ENCODE measurements around the gene SEZ6L.

Gene SEZ6L

DNA sequence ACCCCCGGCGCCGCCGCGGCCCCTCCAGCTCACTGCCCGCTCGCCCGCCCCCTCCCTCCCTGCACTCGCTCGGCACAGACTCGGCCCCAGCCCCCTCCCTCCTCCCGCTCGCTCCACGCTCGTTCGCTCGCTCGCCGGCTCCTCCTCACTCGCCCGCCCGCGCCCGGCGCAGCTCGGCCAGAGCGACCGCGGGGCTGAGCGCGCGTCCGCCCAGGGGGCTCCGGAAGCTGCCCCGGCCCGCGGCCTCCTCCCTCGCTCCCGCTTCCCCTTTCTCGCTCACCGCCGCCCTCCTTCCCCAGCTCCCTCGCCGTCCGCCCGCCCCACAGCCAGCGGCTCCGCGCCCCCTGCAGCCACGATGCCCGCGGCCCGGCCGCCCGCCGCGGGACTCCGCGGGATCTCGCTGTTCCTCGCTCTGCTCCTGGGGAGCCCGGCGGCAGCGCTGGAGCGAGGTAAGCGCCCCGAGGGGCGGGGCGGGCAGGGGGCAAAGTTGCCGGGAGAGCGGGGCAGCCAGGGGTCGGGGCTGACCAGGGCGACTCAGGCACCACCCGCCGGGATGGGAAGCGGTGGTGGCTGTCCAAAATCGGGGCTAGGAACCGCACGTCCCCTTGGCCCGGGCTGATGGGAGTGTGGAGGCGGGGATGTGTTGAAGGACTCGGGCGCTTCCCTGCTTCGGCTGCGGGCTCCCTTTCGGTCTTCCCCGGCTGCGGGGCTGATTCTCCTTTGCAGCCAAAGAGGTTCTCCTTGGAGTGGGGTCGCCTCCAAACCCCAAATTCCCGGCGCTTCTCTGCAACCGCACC lies at the start of gene SEZ6L:
Gene SEZ6L, plus strand, starts transcription at position 148 of the 797 bp plus-strand sequence. Its CDS starts 208 bp downstream, at position 356.
- no peak for FAIRE-seq

DNA sequence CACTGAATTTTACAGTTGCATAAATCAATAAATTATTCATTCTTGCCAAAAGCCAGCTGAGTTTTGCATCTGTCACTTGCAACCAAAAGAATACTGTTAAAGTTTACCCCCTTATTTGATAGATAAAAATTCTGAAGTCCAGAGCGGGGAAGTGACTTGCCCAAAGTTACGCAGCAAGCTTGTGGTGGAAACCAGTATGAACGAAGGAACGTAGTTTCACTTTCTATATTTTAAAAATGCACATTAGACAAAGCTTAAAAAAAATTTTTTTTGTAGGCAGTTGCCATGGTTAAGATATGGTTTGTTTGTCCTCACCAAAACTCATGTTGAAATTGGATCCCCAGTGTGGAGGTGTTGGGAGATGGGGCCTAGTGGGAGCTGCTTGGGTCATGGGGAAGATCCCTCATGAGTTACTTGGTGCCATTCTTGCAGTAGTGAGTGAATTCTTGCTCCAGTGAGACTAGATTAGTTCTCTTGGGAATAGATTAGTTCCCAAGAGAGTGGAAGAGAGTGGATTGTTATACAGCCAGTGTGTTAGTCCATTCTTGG lies 46.3 kb upstream of the SEZ6L start:
- FAIRE-seq: no peak

DNA sequence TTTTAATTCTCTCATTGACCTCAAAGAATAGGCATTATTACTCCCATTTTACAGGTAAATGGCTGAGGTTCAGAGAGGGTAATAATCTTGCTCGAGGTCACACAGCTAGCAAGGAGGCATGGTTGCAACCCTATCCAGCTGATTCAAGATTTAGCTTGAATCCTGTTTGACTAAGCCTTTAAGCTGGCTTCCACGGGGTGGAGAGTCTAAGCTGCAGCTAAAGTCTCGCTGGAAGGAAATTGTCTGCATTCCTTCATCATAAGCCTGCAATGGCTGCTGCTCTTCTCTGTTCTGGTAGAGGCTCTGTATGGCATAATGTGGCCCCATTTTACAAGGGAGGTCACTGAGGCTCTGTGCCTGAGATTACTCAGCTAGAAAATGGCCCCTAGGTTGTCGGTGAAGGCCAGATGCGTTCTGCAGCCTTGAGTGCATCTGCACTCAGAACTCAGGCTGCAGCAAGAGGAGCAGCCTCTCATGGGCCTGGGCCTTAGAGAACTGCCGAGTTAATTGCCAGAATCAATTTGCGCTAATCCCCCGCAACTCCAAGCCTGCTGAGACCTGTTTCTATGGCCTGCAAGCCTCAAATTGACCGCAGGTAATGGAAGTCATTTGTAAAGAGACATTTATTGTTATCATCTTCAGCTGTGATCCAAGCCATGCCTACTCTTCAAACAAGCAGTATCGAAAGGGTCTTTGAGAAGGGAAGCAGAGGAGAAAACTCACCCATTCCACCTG lies 44.1 kb upstream of the SEZ6L start:
- no peak for FAIRE-seq

DNA sequence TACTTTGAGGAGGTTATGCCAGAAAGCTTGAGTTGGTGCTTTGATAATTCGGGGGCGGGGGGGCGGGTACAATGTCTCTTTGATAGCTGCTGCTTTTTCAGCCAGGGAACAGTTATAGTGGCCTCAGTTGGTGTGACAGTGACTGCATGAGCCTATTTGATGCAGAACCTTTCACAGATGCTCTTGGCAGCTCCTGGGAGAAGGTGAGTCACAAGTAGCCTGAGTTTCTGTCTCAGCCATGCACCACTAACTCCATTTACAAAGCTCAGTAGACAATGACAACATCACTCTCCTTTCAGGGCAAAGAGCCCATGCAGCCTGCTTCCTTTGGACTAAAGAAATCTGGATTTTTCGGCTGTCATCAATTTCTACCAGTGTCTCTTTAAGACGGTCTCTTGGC lies 42.1 kb upstream of the SEZ6L start:
- FAIRE-seq: no peak

DNA sequence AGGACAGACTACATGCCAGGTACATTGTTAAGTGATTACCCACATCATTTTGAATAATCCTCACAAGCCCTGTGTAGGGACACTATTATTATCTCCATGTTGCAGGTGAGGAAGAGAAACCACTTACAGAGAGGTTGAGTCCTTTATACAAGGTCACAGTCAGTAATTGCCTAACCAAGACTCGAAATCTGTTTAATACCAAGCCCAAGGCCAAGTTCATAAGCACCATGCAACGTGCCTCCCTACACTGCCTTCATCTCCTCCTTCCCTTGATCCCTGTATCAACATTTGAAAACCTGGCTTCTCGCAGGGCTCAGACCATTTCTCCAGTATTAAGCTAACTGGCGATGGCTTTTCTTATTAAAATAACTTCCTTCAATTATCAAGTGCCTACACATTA lies 41.7 kb upstream of the SEZ6L start:
- no peak for FAIRE-seq

DNA sequence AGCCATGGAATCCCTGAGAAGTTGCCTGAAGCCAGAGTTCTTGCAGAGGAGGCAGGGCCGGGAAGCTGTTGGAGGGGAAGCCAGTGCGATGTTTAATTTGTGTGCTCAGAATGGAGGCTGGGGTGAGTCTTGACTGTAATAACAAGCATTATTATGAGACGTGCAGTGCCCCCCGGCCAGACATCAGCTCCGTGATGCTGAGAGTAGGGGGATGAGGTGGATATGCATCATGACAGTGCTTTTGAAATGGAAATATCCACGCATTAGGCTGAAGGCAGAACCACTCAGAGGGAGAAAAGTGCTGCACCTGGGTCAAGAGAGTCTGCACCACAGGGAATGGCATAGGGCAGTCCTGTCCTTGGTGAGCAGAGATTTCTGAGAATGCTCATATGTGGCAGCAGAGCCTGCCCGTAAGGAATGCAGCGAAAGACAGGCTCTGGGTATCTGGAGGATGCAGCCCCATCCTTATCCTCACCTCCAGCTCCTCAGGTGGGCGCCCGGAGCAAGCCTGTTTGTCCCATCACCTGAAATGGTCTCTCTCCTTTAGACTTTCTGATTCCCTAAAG lies 37.6 kb upstream of the SEZ6L start:
- no peak for FAIRE-seq

DNA sequence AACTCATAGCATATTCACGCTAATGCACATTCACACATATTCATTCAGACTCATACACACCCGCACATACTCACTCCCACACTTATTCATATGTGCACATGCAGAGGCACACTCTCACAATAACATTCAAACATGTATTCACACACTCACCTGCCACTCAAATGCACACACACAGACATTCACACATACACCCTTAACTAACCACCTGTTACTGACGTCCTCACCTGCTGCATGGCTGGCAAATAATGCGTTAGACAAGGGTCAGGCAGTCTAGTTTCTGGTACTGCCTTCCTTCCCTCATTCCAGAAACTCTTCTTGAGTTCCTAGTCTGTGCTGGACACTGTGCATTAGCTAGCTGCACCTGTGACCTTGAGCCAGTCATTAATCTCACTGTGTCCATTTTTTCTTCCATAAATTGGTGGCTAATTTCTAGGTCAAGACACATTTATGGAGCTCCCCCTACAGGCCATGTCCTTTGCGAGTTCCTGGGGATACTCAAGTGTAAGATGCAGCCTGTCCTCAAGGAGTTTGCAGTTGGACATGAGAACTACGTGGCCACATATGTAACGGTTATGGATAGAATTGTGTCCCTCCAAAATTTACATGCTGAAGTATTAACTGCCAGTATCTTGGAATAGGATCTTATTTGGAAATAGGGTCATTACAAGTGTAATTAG lies 34.5 kb upstream of the SEZ6L start:
- no peak for FAIRE-seq

DNA sequence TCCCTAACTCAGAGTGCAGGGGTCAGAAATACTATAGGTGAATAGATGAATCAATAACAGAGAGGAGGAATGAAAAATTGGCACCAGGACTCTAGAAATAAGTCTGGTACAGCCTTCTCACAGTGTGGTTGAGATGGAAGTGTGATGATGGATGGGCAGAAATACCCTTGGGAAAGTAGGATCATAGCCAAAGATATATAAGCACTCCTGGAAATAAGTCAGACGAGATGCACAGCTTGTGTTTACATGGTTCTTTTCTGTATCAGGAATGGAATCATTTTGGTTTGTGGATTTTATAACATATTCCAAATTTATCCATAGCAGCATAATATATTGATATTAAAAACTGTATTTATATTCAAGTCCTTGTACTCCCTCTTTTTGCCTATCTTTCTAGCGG lies 33.5 kb upstream of the SEZ6L start:
- no peak for FAIRE-seq

DNA sequence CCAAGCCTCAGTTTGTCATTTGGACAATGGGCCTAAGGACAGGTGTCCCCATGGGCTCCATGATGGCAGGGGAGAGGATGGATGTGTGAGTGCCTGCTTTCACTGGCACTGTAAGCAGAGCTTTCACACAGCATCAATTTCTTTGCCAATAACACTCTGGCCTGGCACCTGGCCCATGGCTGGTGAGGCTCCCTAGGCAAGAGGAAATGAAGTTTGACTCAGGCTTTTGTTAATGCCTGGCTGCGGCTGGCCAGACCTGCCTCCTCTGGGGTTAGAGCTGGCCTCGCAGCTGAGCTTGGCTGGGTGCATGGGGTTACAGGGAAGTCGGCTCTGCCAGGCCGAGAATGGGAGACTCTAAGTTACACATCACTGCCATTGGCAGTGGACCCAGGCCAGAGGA lies 30.0 kb upstream of the SEZ6L start:
- no peak for FAIRE-seq

DNA sequence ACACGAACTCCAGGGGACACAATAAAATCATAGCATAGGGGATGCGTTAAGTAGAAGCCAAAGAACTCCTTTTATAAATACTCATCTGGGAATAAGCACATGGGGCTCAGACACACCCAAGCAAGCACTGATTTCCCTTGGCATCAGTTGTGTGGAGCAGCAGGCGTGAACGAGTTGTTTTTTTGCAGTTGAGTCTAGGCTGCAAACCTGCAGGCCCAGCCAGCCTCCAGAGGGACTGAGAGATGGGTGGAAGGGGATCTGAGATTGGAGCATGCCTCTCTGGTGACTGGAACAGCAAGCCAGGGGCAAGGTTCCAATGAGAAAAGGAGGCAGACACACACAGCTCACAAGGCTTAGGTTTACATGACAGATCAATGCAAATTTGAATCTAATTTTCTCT lies 27.4 kb upstream of the SEZ6L start:
- no peak for FAIRE-seq

DNA sequence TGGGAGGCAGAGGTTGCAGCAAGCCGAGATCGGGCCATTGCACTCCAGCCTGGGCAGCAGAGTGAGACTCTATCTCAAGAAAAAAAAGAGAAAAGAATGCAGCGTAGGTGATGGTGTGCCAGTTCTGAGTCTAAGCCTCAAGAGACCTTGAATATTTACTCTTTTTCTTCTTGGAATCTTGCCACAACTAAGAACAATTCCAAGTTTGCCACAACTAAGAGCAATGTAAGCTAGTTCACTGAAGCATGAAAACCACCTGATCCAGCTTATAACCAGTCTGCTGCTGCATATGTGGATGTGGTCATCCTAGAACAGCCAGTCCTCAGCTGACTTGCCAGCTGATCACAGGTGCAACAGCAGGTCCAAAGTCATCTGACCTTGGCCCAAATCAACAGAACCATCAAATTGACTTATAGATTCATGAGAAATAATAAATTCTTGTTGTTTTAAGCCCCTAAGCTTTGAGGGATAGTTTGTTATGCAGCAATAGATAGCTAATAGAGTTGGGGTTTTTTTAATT lies 25.4 kb upstream of the SEZ6L start:
- FAIRE-seq: no peak

DNA sequence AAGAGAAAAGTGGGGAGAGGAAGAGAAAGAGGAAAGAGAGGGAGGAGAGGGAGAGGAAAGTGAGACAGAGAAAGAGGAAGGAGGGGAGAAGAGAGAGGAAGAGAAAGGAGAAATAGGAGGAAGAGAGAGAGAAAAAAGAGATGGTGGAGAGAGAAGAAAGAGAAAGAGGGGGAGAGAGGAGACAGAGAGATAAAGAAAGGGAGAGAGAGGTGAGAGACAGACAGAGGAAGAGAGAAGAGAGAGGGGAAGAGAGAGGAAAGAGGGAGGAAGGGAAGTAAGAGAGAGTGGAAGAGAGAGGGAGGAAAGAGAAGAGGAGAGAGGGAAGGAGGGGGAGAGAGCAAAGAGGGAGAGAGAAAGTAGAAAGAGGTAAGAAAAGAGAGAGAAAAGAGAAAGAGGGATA lies 9.4 kb upstream of the SEZ6L start:
- no peak for FAIRE-seq

DNA sequence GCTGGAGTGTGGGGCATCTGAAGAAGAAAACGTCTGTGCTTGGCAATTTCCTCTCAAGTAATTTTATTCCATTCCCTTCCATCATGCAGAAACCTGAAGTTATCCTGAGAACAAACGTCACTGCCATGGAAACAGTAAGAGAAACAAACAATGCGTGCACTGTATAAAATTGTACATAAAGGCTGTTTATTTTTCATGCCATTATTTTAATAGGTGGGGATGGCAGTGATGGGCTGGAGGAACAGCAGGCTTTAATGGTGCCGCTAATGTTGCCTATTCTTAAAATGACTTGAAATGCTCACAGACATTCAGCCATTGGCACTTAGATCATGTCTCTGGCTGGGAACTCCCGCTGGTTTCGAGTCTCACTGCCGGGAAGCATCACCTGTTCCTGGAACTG lies 7.5 kb upstream of the SEZ6L start:
- no peak for FAIRE-seq

DNA sequence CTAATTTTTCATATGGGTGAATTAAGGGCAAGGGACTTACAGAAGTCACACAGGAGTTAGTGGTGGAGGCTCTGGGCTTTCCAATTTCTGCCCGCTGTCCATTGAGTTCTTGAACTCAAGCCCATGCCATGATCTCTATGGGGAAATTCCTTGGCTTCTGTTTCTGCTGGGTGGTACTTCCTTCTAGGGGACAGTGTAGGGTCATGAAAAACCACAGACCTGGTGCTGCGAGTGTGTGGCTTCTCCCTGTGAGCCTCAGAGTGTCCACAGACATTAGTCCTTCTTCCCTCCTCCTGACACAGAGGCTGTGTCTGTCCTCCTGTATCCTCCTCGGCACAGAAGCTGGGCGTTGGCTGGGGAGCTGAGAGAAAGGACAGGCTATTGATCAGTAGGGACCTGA lies 6.3 kb upstream of the SEZ6L start:
- FAIRE-seq: no peak

DNA sequence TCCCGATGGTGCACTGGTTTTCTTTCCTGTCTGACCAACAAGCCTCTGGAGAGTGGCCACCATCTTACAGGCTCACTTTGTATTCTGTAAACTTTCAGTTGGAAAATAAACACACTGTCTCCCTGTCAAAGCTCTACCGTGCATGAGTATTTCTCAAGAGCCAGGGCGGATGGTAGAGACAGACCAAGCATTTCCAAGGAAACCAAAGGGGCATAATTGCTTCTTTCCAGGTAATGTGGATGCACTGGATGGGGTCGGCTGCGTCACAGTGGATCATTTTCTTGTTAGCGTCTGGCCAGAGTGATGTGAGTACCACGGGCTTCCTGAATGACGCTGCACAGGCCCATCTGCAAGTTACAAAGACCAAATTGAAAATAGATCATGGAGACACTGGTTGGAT lies 5.1 kb upstream of the SEZ6L start:
- FAIRE-seq: no peak

DNA sequence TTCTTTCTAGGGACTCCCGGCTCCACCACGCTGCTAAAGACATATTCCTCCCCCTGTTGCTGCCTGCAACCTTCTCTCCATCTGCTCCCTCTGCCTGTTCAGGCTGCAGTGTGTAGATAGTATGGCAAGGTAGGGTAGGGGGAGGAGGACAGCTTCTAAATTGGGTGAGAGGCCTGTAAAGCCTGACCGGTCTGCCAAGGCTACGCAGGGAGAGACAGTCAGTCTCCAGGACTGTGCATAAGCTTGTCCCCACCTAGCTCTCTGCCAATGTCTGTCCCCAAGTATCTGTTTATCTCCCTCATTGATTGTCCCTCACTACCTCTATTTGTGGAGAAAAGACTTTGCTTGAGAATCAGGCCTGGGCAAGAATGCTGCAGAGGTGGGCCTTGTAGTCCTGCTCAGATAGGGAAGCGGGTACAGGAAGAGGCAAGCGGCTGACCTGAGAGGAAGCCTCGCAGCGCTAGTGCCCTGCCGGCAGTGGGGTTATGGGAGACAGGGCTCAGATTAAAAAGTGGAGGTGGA lies 871 bp upstream of the SEZ6L start:
- no peak for FAIRE-seq

DNA sequence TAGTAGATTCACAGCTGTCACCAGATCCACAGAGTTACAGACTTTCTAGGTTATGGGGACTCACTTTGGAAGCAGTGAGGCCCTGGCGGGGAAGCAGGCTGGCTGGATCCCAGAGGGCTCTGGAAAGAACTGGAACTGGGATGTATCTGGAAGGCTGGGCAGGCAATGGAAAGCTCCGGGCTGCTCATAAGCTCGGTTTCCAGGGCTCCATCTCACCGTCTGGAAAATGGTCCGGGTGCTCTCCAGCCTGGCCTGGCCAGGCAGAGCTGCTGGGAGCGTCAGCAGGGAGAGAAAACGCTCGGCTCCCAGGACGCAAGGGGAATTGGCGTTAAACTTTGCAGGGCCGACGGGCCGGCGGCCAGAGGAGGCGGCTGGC lies 335 bp upstream of the SEZ6L start:
- FAIRE-seq: no peak

DNA sequence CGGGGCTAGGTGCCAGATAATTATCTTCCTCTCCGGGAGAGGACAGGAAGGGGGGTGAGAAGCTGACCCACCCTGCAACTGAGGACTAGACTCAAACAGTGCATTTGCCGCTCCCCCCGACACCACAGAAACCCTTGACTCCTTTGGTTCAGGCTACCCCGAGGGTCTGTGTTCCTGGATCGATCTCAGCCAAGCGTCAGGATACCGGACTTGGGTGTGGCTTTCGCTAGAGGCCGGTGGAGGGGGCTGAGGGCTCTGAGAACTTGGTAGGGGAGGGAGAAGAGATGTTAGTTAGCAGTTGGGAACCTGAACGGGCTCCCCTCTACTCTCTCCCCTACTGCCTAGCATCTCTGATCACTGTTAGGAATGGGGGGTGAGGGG lies 840 bp downstream of the SEZ6L start:
- no peak for FAIRE-seq

DNA sequence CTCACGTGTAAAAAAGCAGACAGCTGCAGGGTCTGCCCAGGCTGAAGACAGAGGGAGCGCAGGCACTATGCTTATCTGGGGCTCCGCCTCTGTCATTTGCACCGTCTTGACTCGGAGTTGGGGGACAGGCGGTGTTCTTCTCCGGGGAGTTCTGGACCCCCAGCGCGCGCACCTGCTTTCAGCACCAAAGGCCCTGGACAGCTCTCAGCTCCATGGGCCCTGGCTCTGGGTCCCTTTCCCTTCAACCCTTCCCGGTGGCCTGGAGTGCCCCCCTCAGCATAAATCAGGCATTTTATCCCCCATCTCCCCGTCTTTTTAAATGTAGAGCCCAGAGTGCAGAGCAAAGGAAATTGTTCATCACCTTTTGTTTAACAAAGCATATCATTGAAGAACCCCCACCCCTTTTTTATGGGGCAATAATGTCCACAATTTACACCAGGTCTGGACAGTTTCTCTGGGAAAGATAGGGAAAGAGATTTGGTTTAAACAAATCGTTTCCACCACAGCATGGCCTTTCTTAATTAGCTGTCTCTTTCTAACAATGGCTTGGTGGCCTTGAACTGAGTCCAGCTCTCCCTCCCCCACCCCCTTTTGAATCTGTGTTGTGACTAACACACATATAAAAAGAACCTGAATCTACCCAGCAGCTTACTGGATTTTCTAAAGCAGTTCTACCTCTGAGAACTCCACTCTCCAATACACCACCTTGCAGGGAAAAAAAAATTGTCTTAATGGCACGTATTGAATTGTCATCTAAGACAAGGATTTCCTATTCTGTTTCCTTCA lies 1.7 kb downstream of the SEZ6L start:
- FAIRE-seq: no peak

DNA sequence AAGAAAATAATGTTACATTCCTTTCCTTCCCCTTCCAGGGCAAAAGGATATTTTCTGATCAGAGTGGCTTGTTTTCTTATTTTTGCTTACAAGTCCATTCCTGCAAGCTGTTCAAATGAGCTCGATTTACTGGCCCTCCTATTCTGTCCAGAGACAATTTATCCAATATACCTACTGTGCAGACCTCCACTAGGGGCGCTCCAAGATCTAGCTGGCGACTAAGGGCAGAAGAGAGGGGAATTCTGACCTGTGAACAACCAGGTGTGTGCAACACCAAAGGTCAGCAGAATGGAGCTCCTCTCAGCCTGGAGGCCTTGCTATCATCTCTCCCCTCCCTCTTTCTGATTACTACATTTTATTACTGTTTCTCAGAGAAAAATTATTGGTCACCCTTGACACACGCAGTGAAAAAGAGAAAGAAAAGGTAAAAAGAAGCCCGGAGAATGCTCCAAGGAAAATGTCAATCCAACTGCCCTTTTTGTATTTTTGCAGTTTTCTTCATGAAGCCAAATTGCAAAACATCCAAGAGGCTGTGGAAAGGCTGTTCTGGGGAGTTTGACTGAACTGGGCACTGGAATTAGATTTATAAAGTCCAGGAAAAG lies 3.2 kb downstream of the SEZ6L start:
- FAIRE-seq: no peak

DNA sequence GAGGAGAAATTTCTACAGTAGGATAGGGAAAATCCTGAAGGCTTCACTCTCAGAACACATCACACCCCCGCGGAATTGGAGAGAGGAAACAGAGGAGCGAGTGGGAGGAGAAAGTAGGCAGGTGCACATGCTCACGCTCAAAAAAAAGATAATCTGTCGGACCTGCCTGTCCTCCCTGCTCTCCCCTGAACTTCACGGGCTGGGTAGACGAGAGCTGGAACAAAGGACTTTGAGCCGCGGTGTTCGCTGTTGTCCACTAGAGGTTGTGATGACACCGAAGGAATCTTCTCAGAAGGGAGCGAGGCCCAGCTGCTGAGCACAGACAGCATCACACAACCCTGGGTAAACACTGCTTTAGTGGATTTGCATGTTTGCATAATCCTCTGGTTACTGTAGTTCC lies 5.0 kb downstream of the SEZ6L start:
- FAIRE-seq: no peak

DNA sequence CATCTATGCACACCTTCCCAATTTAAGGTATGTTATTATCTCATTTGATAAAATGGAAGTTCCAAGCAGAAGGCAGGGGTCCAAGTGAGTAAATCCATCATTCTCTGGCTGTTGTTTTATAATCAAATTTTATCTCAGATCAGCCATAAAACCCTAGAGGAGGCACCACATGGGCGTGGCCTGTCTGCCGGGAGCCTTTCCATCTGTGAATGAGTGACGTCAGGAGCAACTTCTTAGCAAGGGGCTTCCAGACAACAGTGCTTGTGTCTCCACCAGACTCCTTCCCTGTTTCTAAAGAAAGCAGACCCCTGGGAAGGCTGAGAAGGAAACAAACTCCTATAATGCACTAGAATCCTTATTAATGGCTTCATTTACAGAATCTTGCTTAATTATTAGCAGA lies 13.5 kb downstream of the SEZ6L start:
- no peak for FAIRE-seq

Data from TTC549 (cell line).